NCI-H1048 (cell line): ENCODE data around the gene HECTD1.
A peak's percentile ranks its signal among the peaks of the same experiment; 100 is the strongest.
"Not testable (repeated sequence)": the region's sequence is repeated elsewhere in the genome, so short reads cannot be mapped to it uniquely, and the experiment has no call there.

ENCODE experiments used
- DNase-seq: peaks from one replicate; lab custom pipeline; 2025; lab: John Stamatoyannopoulos, UW

Gene HECTD1

GRCh38 chr14:31207755-31208545, at the start of gene HECTD1:
Gene HECTD1, minus strand, starts transcription at chr14:31207793. Its CDS starts 1,857 bp downstream, at chr14:31205936.
- DNase-seq = peak; percentile 69

- DNase-seq = no peak
These were observed 49.6 kb upstream of the HECTD1 start for GRCh38 chr14:31257244-31257553.

GRCh38 chr14:31256534-31257243, 49.1 kb upstream of the HECTD1 start:
- no peak for DNase-seq

- DNase-seq = not testable (repeated sequence)
These were observed 48.3 kb upstream of the HECTD1 start for GRCh38 chr14:31255918-31256317.

- DNase-seq = no peak
These were observed 47.7 kb upstream of the HECTD1 start for GRCh38 chr14:31255286-31255685.

- DNase-seq = no peak
These were observed 46.3 kb upstream of the HECTD1 start for GRCh38 chr14:31253746-31254471.

- no peak for DNase-seq
These were observed 45.3 kb upstream of the HECTD1 start for GRCh38 chr14:31252865-31253264.

- no peak for DNase-seq
These were observed 43.7 kb upstream of the HECTD1 start for GRCh38 chr14:31251028-31251958.

- DNase-seq = no peak
These were observed 37.0 kb upstream of the HECTD1 start for GRCh38 chr14:31244626-31245025.

GRCh38 chr14:31243860-31244259, 36.3 kb upstream of the HECTD1 start:
- no peak for DNase-seq

GRCh38 chr14:31242161-31242940, 34.8 kb upstream of the HECTD1 start:
- DNase-seq = not testable (repeated sequence)

- no peak for DNase-seq
These were observed 34.0 kb upstream of the HECTD1 start for GRCh38 chr14:31241450-31242114.

- no peak for DNase-seq
These were observed 32.1 kb upstream of the HECTD1 start for GRCh38 chr14:31239741-31240140.

- no peak for DNase-seq
These were observed 27.9 kb upstream of the HECTD1 start for GRCh38 chr14:31235462-31235861.

GRCh38 chr14:31232081-31232480, 24.5 kb upstream of the HECTD1 start:
- DNase-seq = no peak

- DNase-seq = not testable (repeated sequence)
These were observed 23.7 kb upstream of the HECTD1 start for GRCh38 chr14:31231272-31231671.

GRCh38 chr14:31230573-31230958, 23.0 kb upstream of the HECTD1 start:
- no peak for DNase-seq

GRCh38 chr14:31229638-31230572, 22.3 kb upstream of the HECTD1 start:
- no peak for DNase-seq

- no peak for DNase-seq
These were observed 21.4 kb upstream of the HECTD1 start for GRCh38 chr14:31229009-31229408.
